OCI-LY3 (cell line): ENCODE data around the gene DTD2.

Experiments used
- EZH2phosphoT487 ChIP-seq: fragments of 200-600 bp; shearing (Covaris generic); IDR thresholded peaks from 2 replicates; pipeline ENCODE4 v1.6.1; 2018; ENCODE audit warnings: antibody characterized with exemption, mixed run types, low read depth
- TF ChIP-seq, protein P1 (sequence below): fragments of 200-600, 300-600 bp; sonication (generic); IDR thresholded peaks from 2 replicates; pipeline ENCODE4 v1.5.1; 2014; ENCODE audit warnings: antibody characterized with exemption, low read length, low read depth

- TF ChIP-seq, protein P1, sequence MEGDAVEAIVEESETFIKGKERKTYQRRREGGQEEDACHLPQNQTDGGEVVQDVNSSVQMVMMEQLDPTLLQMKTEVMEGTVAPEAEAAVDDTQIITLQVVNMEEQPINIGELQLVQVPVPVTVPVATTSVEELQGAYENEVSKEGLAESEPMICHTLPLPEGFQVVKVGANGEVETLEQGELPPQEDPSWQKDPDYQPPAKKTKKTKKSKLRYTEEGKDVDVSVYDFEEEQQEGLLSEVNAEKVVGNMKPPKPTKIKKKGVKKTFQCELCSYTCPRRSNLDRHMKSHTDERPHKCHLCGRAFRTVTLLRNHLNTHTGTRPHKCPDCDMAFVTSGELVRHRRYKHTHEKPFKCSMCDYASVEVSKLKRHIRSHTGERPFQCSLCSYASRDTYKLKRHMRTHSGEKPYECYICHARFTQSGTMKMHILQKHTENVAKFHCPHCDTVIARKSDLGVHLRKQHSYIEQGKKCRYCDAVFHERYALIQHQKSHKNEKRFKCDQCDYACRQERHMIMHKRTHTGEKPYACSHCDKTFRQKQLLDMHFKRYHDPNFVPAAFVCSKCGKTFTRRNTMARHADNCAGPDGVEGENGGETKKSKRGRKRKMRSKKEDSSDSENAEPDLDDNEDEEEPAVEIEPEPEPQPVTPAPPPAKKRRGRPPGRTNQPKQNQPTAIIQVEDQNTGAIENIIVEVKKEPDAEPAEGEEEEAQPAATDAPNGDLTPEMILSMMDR, result no peak
- no peak for TF ChIP-seq EZH2phosphoT487
Measured at GRCh38 chr14:31405106-31405505, 52.2 kb downstream of the DTD2 start.
